Globus pallidus (tissue), 1 donor: ENCODE results near the gene RRP1.
"Not testable (repeated sequence)": the region's sequence is repeated elsewhere in the genome, so short reads cannot be mapped to it uniquely, and the experiment has no call there.

ENCODE experiments used
- DNase-seq: peaks from one replicate; pipeline ENCODE4 v3.0.0-alpha.2; 2015; ENCODE audit warnings: low spot score

The RRP1 gene

GRCh38 chr21:43836616-43837015 lies 47.2 kb downstream of the RRP1 start:
- no peak for DNase-seq

- DNase-seq: no peak
These were observed 50.9 kb downstream of the RRP1 start for GRCh38 chr21:43840259-43840658.

DNA sequence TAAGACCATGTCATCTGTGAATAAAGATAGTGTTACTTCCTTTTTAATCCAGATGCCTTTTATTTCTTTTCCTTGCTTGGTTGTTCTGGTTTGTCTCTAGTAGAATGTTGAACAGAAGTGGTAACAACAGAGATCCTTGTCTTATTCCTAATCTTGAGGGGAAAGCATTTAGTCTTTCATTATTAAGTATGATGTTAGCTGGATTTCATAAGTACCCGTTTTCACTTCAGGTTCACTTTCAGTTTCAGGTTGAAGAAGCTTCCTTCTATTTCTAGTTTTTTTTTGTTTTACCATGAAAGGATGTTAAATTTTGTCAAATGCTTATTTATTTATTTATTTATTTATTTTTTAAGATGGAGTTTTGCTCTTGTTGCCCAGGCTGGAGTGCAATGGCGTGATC lies 53.4 kb downstream of the RRP1 start:
- no peak for DNase-seq

DNA sequence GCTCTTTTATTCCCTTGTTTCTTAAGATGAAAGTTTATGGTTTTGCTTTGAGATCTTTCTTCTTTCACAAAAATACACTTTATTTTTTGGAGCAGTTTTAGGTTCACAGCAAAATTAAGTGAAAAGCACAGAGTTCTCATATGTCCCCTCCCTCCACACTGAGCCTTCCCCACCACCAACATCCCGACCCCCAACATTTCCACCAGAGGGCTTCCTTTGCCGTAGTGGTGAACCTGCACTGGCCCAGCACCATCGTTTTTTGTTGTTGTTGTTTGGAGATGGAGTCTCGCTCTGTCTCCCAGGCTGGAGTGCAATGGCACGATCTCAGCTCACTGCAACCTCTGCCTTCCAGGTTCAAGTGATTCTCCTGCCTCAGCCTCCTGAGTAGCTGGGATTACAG lies 55.5 kb downstream of the RRP1 start:
- not testable (repeated sequence) for DNase-seq

GRCh38 chr21:43845386-43845785 lies 56.0 kb downstream of the RRP1 start:
- DNase-seq: no peak

GRCh38 chr21:43846430-43846829 lies 57.1 kb downstream of the RRP1 start:
- no peak for DNase-seq

DNA sequence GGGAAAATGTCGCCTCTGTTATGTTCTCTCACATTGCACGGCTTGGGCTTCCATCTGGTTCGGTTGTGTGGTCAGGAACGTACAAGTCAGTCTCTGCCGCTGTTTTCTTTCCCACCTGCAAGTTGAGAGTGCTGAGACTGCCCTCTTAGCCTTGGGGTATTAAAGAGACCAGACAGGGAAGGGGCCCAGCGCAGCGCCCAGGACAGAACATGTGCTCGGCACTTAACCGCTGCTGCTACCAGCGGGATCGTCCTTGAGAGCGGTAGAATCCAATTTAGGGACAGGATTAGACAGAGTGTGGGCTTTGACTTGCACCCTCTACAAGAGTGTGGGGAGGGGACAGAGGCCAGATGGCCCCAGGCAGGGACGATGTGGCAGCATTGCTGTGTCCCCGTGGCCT lies 57.9 kb downstream of the RRP1 start:
- DNase-seq: no peak

- DNase-seq: no peak
These were observed 59.4 kb downstream of the RRP1 start for GRCh38 chr21:43848771-43849170.

DNA sequence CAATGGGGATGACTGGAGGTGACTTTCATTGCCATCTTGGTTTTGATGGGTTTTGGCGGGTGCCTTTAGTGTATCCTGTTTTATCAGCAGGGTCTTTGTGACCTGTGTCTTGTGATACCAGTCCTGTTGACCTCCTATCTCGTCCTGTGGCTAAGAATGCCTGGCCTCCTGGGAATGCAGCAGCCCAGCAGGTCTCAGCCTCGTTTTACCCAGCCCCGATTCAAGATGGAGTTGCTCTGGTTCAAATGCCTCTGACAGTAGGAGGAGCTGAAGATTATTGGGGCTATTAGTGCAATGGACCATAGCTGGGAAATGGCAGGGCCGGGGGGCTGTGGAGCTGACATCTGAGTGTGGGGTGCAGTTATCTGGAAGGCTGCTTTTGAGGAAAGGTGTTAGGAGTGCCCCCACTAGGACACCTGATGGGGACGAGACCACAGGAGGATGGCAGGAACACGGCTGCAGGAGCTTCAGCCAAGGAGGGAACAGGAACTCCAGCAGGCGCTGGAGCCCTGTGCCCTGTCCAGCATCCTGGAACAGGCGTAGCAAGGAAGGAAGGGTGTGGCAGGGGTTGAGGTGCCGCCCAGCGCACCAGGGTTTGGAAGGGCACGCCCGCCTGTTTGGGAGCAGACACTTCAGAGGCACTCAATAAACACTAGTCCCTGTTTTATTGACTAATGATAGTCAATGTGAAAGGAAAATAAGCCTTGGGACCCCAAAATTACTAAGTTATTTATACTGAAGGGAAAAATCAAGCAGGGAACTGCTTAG lies 60.3 kb downstream of the RRP1 start:
- no peak for DNase-seq

DNA sequence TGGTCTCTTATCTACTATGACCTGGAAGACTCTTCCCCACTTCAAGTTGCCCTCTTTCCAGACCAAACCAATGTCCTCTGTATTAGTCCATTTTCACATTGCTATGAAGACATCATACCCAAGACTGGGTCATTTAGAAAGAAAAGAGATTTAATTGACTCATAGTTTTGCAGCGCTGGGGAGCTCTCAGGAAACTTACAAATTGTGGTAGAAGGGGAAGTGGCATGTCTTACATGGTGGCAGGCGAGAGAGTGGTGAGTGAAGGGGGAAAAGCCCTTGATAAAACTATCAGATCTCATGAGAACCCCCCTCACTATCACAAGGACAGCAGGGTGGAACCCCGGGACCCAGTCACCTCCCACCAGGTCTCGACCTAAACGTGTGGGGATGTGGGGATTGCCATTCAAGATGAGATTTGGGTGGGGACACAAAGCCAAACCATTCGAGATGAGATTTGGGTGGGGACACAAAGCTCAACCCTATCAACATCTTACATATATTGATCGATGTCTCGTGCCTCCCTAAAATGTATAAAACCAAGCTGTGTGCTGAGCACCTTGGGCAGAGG lies 61.4 kb downstream of the RRP1 start:
- no peak for DNase-seq

DNA sequence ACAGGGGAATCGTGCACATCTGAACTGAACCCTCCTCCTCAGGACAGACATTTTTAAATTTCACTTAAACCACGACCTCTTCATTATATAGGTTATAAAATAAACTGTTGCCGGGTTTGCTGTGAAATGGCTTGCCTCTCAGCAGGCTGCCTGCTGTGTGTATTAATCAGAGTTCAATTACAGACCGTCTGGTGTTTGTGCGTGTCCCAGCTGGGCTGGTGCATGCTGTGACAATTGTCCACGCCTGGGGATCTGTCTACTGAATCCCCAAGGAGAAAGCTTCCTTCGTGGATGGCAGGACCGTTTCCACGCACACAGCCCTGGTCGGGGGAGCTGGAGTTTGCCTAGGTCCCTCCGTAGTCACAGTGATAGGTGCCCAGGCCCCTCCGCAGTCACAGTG lies 62.2 kb downstream of the RRP1 start:
- no peak for DNase-seq

GRCh38 chr21:43853851-43854772 lies 64.7 kb downstream of the RRP1 start:
- DNase-seq: no peak
